Measurements from ENCODE around the gene TAS1R1.

DNA sequence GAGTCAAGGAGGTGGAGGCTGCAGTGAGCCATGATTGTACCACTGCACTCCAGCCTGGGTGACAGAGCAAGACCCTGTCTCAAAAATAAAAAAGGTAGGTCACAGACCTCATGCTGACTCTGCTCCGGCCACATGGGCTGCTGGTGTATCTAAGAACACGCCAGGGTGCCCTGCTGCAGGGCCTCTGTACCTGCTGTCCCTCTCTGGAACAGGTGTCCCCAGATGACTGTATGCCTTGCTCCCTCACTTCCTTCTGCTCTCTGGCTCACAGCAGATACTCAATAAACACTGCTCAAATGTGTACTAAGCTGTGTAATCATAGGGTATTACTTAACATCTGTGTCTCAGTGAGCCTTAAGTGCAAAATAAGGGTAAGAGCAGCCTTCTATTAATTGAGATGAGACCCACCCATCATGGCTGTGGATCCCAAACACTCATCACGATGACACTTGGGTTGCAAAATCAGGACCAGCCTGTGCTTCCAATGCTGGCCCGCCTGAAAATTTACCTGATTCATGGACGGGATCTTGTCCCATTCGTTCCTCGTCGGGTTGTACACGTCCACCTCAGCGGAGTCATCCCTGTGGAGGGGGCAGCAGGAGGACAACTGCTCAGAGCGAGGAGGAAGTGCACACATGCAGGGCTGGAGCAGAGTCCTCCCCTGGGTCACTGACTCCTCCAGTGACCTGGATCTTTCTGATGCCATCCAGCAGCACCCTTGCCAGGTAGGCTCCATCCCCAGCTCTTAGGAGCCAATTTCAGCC, 40.1 kb downstream of the TAS1R1 start:
- TF ChIP-seq, protein P1, sequence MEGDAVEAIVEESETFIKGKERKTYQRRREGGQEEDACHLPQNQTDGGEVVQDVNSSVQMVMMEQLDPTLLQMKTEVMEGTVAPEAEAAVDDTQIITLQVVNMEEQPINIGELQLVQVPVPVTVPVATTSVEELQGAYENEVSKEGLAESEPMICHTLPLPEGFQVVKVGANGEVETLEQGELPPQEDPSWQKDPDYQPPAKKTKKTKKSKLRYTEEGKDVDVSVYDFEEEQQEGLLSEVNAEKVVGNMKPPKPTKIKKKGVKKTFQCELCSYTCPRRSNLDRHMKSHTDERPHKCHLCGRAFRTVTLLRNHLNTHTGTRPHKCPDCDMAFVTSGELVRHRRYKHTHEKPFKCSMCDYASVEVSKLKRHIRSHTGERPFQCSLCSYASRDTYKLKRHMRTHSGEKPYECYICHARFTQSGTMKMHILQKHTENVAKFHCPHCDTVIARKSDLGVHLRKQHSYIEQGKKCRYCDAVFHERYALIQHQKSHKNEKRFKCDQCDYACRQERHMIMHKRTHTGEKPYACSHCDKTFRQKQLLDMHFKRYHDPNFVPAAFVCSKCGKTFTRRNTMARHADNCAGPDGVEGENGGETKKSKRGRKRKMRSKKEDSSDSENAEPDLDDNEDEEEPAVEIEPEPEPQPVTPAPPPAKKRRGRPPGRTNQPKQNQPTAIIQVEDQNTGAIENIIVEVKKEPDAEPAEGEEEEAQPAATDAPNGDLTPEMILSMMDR (IDR thresholded peaks at IDR 0.05; ENCODE audit: poor library complexity): no peak
- no peak for TF ChIP-seq EZH2phosphoT487 (IDR thresholded peaks at IDR 0.05; ENCODE audit: low read depth, severe bottlenecking, unreplicated experiment)
- TF ChIP-seq EZH2 (IDR thresholded peaks at IDR 0.05; ENCODE audit: borderline replicate concordance): no peak
